H1 (cell line): Measurements from ENCODE around the gene MBD3L5. TPM values are rescaled to one million over a fixed set of nuclear protein-coding genes. Genes with fewer than 3 reads are reported as not detected.

Source experiments
- CTCF ChIA-PET: fragments of 300-600 bp; sonication (Branson Sonifier 250); formaldehyde crosslinking; loops from one replicate; lab custom pipeline; 2021; ENCODE audit not compliant: partially characterized antibody; lab: Charles Lee
- POLR2A ChIA-PET: fragments of 300-600 bp; sonication (Branson Sonifier 250); formaldehyde crosslinking; loops from one replicate; lab custom pipeline; 2021; ENCODE audit warnings: inconsistent platforms; ENCODE audit not compliant: partially characterized antibody; lab: Charles Lee
- DNase-seq, 2 experiments: peaks; one replicate each; pipeline versions ENCODE4 v3.0.0 to v3.0.0-alpha.2; 2010 to 2022; ENCODE audit warnings: low spot score in 2 of 2, low read depth in 1 of 2, mixed read lengths in 1 of 2
- FAIRE-seq: peaks from 2 replicates; lab custom pipeline; 2011; peaks lifted over from hg19 to GRCh38; lab: Jason Lieb, UNC
- H2AFZ ChIP-seq: 2 replicates; pipeline ENCODE4 v1.8.1; 2012; ENCODE audit warnings: low read length, inconsistent platforms
- H2AK5ac ChIP-seq: 2 replicates; pipeline ENCODE4 v1.6.1; 2013; ENCODE audit warnings: low read depth, low read length
- H2BK120ac ChIP-seq: replicated peaks from 2 replicates; pipeline ENCODE3; 2013; ENCODE audit warnings: low read depth, low read length, inconsistent platforms
- H2BK12ac ChIP-seq: 2 replicates; pipeline ENCODE4 v1.6.1; 2013; ENCODE audit warnings: low read depth, low read length
- H2BK15ac ChIP-seq: 2 replicates; pipeline ENCODE4 v1.6.1; 2013; ENCODE audit warnings: low read length
- H2BK20ac ChIP-seq: 2 replicates; pipeline ENCODE4 v1.6.1; 2013; ENCODE audit warnings: low read length
- H2BK5ac ChIP-seq: 2 replicates; pipeline ENCODE4 v1.6.1; 2013; ENCODE audit warnings: low read depth, low read length
- H3K14ac ChIP-seq: 2 replicates; pipeline ENCODE4 v1.6.1; 2013; ENCODE audit warnings: inconsistent platforms; ENCODE audit not compliant: insufficient read length
- H3K18ac ChIP-seq: 2 replicates; pipeline ENCODE4 v1.6.1; 2013; ENCODE audit warnings: low read length; ENCODE audit errors: extremely low read depth
- H3K23ac ChIP-seq: 2 replicates; pipeline ENCODE4 v1.6.1; 2013; ENCODE audit warnings: inconsistent platforms; ENCODE audit not compliant: insufficient read length
- H3K23me2 ChIP-seq: 2 replicates; pipeline ENCODE4 v1.6.1; 2013; ENCODE audit warnings: low read depth, low read length
- H3K27ac ChIP-seq: 2 replicates; pipeline ENCODE4 v1.6.1; 2011; ENCODE audit warnings: low read depth, low read length, inconsistent platforms
- H3K27me3 ChIP-seq, 4 experiments: replicated peaks in 1 of 4; 1 replicate in 1 of 4; 2 replicates in 3 of 4; pipeline versions ENCODE4 v1.6.1 to v1.8.1; 2011 to 2013; ENCODE audit warnings: low read length in 3 of 4, mild to moderate bottlenecking in 3 of 4, inconsistent platforms in 2 of 4, mixed read lengths in 2 of 4, moderate library complexity in 1 of 4; ENCODE audit not compliant: control insufficient read depth in 3 of 4, insufficient read depth in 3 of 4; ENCODE audit errors: extremely low read depth in 1 of 4
- H3K36me3 ChIP-seq, 4 experiments: 2 replicates each; pipeline versions ENCODE4 v1.6.1 to v1.8.1; 2011 to 2013; ENCODE audit warnings: mild to moderate bottlenecking in 4 of 4, low read length in 3 of 4, moderate library complexity in 2 of 4, control low read depth in 1 of 4, inconsistent platforms in 1 of 4; ENCODE audit not compliant: insufficient read depth in 4 of 4, control insufficient read depth in 2 of 4
- H3K4ac ChIP-seq: replicated peaks from 2 replicates; pipeline ENCODE3; 2013; ENCODE audit warnings: low read length, low read depth, mixed read lengths, inconsistent platforms; ENCODE audit not compliant: insufficient read length
- H3K4me1 ChIP-seq, 4 experiments: replicated peaks in 1 of 4; 1 replicate in 1 of 4; 2 replicates in 3 of 4; pipeline versions ENCODE4 v1.6.1 to v1.8.1; 2011 to 2013; ENCODE audit warnings: low read length in 3 of 4, inconsistent platforms in 2 of 4, mixed read lengths in 1 of 4; ENCODE audit not compliant: insufficient read depth in 4 of 4, control insufficient read depth in 3 of 4
- H3K4me2 ChIP-seq, 2 experiments: 2 replicates each; pipeline versions ENCODE4 v1.6.1 to v1.8.1; 2011 to 2013; ENCODE audit warnings: low read depth in 2 of 2, low read length in 2 of 2, control low read depth in 1 of 2, inconsistent platforms in 1 of 2, mild to moderate bottlenecking in 1 of 2; ENCODE audit not compliant: insufficient read depth in 1 of 2
- H3K4me3 ChIP-seq, 4 experiments: fragments of 200-600, 300-600 bp in 1 of 4; sonication (generic), shearing (Covaris generic), sonication (Bioruptor Twin) in 1 of 4; 2 replicates each; pipeline versions ENCODE4 v1.5.1 to v1.8.1; 2011 to 2016; ENCODE audit warnings: low read length in 4 of 4, low read depth in 3 of 4, control low read depth in 2 of 4, inconsistent platforms in 2 of 4, mild to moderate bottlenecking in 2 of 4, mixed read lengths in 1 of 4, moderate library complexity in 1 of 4; ENCODE audit not compliant: insufficient read depth in 2 of 4; ENCODE audit errors: extremely low read depth in 1 of 4
- H3K56ac ChIP-seq: replicated peaks from 2 replicates; pipeline ENCODE3; 2013; ENCODE audit warnings: low read depth, mild to moderate bottlenecking, mixed read lengths, low read length, inconsistent platforms; ENCODE audit not compliant: insufficient read length
- H3K79me1 ChIP-seq: 2 replicates; pipeline ENCODE4 v1.6.1; 2013; ENCODE audit warnings: low read depth, low read length, control low read depth
- H3K79me2 ChIP-seq, 2 experiments: 2 replicates each; pipeline versions ENCODE4 v1.6.1 to v1.8.1; 2012 to 2013; ENCODE audit warnings: low read length in 2 of 2, mild to moderate bottlenecking in 2 of 2, inconsistent platforms in 1 of 2; ENCODE audit not compliant: insufficient read depth in 2 of 2, control insufficient read depth in 1 of 2
- H3K9ac ChIP-seq, 4 experiments: replicated peaks in 1 of 4; 1 replicate in 1 of 4; 2 replicates in 3 of 4; pipeline versions ENCODE4 v1.6.1 to v1.8.1; 2011 to 2013; ENCODE audit warnings: low read depth in 3 of 4, low read length in 3 of 4, control low read depth in 2 of 4, mild to moderate bottlenecking in 2 of 4, moderate library complexity in 2 of 4, inconsistent platforms in 1 of 4; ENCODE audit errors: extremely low read depth in 1 of 4
- H3K9me3 ChIP-seq, 2 experiments: 2 replicates each; pipeline versions ENCODE4 v1.6.1 to v1.8.1; 2012 to 2013; ENCODE audit warnings: mild to moderate bottlenecking in 2 of 2, moderate library complexity in 2 of 2, control low read depth in 1 of 2, inconsistent platforms in 1 of 2, low read depth in 1 of 2, low read length in 1 of 2, mixed read lengths in 1 of 2; ENCODE audit not compliant: insufficient read depth in 2 of 2
- H4K20me1 ChIP-seq, 2 experiments: replicated peaks in 1 of 2; 2 replicates each; pipeline versions ENCODE3 to v1.8.1; 2011 to 2013; ENCODE audit warnings: inconsistent platforms in 2 of 2, low read length in 2 of 2, mild to moderate bottlenecking in 1 of 2; ENCODE audit not compliant: insufficient read depth in 2 of 2, control insufficient read depth in 1 of 2
- H4K5ac ChIP-seq: 2 replicates; pipeline ENCODE4 v1.6.1; 2013; ENCODE audit warnings: low read length, low read depth, mixed read lengths, inconsistent platforms; ENCODE audit not compliant: insufficient read length
- H4K8ac ChIP-seq: 2 replicates; pipeline ENCODE4 v1.8.0; 2013; ENCODE audit warnings: mild to moderate bottlenecking, moderate library complexity, low read length, inconsistent platforms; ENCODE audit not compliant: insufficient read depth; ENCODE audit errors: extremely low read depth
- H4K91ac ChIP-seq: replicated peaks from 2 replicates; pipeline ENCODE3; 2013; ENCODE audit warnings: low read length, mixed read lengths, inconsistent platforms; ENCODE audit not compliant: insufficient read length
- POLR2A ChIP-seq, 2 experiments: IDR thresholded peaks; 1 replicate in 1 of 2; 2 replicates in 1 of 2; pipeline ENCODE4 v1.6.1; 2011; ENCODE audit warnings: low read depth in 2 of 2, low read length in 2 of 2, mild to moderate bottlenecking in 2 of 2; ENCODE audit errors: control extremely low read depth in 1 of 2
- WGBS, 2 experiments: shearing (Covaris generic) in 1 of 2; methylation state at CpG; one replicate each; pipeline versions ENCODE4 v1.1.6 to v1.1.7; 2013 to 2015; ENCODE audit warnings: low lambda C conversion rate in 2 of 2, mixed read lengths in 2 of 2, inconsistent platforms in 1 of 2, low coverage in 1 of 2, missing lambda C conversion rate in 1 of 2; ENCODE audit not compliant: insufficient replicate concordance in 2 of 2, insufficient coverage in 1 of 2, insufficient read length in 1 of 2; ENCODE audit errors: extremely low coverage in 1 of 2, missing lambda C conversion rate in 1 of 2; 5-methylcytosine and 5-hydroxymethylcytosine counted together
- polyA plus RNA-seq, 7 experiments: library from polyadenylated mRNA; depleted of rRNA in 3 of 7; stranded (reverse) in 5 of 7; unstranded in 2 of 7; fragments of >200 nt in 5 of 7; fragments of 200-250 nt in 2 of 7; gene quantifications; 1 replicate in 5 of 7; 2 replicates in 1 of 7; 4 replicates in 1 of 7; pipeline versions ENCODE4 v1.2.1 to v1.2.3, GENCODE V29; 2011 to 2013; ENCODE audit warnings: missing spikeins in 2 of 7, mixed read lengths in 2 of 7
- total RNA-seq: library from RNA; stranded (reverse); fragmentation: NEBNext Ultra II Directional; extraction: Animal tissue kit (Norgen Biotek cat#: 25700); gene quantifications from 2 replicates; pipeline ENCODE4 v1.2.1, GENCODE V29; 2021

Gene MBD3L5
- total and polyA plus RNA-seq, 2 of the 8 experiments (the other 6 are each of a cell fraction or from before 2014, with no cell fraction given): not detected

- ChIA-PET CTCF (no interaction called here), POLR2A (no interaction called here)
- DNase-seq (no peak), FAIRE-seq (no peak)
- Histone ChIP-seq H4K5ac (no peak overlapping the region), H3K23me2 (no peaks in the 10 kb centered on the region), H2AK5ac (no peak overlapping the region), H3K27me3 (no peaks in the 10 kb centered on the region), H4K8ac (no peak overlapping the region), H2BK12ac (no peak overlapping the region), H3K23ac (no peak overlapping the region), H3K4ac (no peak overlapping the region), H3K14ac (no peak overlapping the region), H2BK5ac (no peak overlapping the region), H3K4me1 (no peaks in the 10 kb centered on the region), H2BK20ac (no peak overlapping the region), H2BK120ac (no peak overlapping the region), H3K9me3 (peaks cover 39 to 64% of the 10 kb centered on the region in 2 experiments), H3K79me2 (no peaks in the 10 kb centered on the region), H3K4me3 (no peak overlapping the region), H3K79me1 (no peaks in the 10 kb centered on the region), H3K4me2 (no peak overlapping the region), H2BK15ac (no peak overlapping the region), H3K36me3 (no peaks in the 10 kb centered on the region), H4K20me1 (no peaks in the 10 kb centered on the region), H3K18ac (no peak overlapping the region), H2AFZ (no peak overlapping the region), H4K91ac (no peak overlapping the region), H3K56ac (no peak overlapping the region), H3K9ac (no peak overlapping the region), H3K27ac (no peak overlapping the region)
- WGBS, 2 experiments: 61% methylated on average over 4 of the region's 4 CpGs; no CpG with 5 or more reads in 1 of the 2 experiments
- TF ChIP-seq POLR2A (IDR thresholded peaks at IDR 0.05; ENCODE audit: control extremely low read depth in 1 of 2, low read depth in 2 of 2, low read length in 2 of 2): no peak
Observed at GRCh38 chr19:7013678-7014077, 16.7 kb upstream of the MBD3L5 start.
